GM12874 (cell line): Measurements from ENCODE around the gene CLEC18A.
"Not testable (repeated sequence)": the region's sequence is repeated elsewhere in the genome, so short reads cannot be mapped to it uniquely, and the experiment has no call there.

Source experiments
- CTCF ChIP-seq: IDR thresholded peaks from 2 replicates; pipeline ENCODE4 v1.5.1; 2011; ENCODE audit warnings: low read depth, mild to moderate bottlenecking, control low read depth, low read length, moderate library complexity; ENCODE audit not compliant: insufficient read depth

The CLEC18A gene

GRCh38 chr16:69951017-69951671 lies at the start of gene CLEC18A:
Gene CLEC18A, plus strand, starts transcription at chr16:69951334. Its CDS starts 33 bp downstream, at chr16:69951367.
- not testable (repeated sequence) for TF ChIP-seq CTCF

- no peak for TF ChIP-seq CTCF
Observed at GRCh38 chr16:69903865-69904415, 47.2 kb upstream of the CLEC18A start.

- no peak for TF ChIP-seq CTCF
Observed at GRCh38 chr16:69904495-69905170, 46.5 kb upstream of the CLEC18A start.

- no peak for TF ChIP-seq CTCF
Observed at GRCh38 chr16:69905171-69905555, 46.0 kb upstream of the CLEC18A start.

- TF ChIP-seq CTCF, result no peak
Observed at GRCh38 chr16:69906838-69907401, 44.2 kb upstream of the CLEC18A start.

- no peak for TF ChIP-seq CTCF
Observed at GRCh38 chr16:69909043-69909442, 42.1 kb upstream of the CLEC18A start.

GRCh38 chr16:69909760-69910159 lies 41.4 kb upstream of the CLEC18A start:
- TF ChIP-seq CTCF, result no peak
